OCI-M2 (cell line): ENCODE data around the gene NQO1.

ENCODE experiments used
- DNase-seq: peaks from one replicate; lab custom pipeline; 2025; ENCODE audit not compliant: unreplicated experiment; lab: John Stamatoyannopoulos, UW

NQO1 gene

DNA sequence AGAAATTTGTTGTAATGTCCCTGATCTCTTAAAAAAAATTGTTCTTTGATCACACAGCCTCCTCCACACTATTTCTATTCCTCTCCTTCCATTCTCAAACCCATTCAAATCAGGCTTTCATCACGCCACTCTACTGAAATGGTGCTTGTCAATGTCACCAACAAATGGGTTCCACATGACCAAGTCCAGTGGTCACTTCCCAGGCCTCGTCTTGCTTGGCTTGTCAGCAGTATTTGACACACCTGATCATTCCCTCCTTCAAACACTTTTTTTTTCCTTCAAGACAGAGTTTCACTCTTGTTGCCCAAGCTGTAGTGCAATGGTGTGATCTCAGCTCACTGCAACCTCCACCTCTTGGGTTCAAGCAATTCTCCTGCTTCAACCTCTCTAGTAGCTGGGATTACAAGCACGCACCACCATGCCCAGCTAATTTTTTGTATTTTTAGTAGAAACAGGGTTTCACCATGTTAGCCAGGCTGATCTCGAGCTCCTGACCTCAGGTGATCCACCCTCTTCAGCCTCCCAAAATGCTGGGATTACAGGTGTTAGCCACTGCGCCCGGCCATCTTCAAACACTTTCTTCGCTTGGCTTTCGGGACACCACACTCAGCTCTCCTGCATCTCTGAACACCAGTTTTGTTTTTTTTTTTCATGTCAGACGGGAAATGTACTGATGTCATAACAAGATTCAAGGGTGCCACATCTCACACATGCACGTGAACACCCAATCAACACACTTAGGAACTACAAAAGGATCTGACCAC, 18.3 kb downstream of the NQO1 start:
- DNase-seq: no peak

DNA sequence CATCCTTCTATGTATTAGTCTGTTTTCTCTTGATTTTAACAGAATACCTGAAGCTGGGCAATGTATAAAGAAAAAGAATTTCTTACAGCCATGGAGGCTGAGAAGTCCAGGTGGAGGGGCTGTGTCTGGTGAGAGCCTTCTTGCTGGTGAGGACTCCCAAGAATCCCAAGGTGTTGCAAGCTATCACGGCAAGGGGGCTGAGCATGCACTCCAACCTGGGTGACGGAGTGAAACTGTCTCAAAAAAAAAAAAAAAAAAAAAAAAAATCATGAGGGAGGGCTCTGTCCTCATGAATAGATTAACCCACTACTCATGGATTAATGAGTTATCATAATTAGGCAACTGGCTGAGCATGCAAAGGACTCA, 19.4 kb downstream of the NQO1 start:
- no peak for DNase-seq

DNA sequence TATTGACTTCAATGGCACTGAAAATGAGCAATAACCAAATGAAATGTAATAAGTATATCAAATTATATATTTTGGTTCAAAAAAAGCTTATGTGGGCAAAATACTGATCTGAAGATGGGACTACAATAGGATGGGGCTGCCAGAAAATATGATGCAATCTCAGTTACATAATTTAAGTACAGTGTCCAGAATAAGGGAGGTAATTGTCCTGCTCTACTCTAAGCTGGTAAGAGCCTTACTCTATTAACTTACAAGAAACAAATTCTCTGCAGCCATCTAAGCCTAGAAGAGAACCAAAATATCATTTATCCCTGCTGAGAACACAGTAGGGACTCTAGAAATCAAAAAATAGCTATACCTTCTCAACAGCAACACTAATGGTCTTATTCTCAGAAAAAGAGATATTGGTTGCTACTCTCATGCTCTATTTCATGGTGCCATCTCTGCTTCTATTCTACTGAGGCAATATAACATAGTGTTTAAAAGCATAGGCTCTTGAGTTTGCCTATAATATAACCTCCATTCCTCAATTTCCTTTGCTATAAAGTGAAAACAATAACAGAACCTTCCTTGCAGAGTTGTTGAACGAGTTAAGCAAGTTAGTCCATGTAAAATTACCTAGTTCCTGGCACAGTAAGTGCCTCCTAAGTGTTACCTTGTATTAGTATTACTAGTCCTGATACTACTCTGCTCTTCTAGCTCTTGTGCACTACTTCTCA, 19.9 kb downstream of the NQO1 start:
- no peak for DNase-seq

DNA sequence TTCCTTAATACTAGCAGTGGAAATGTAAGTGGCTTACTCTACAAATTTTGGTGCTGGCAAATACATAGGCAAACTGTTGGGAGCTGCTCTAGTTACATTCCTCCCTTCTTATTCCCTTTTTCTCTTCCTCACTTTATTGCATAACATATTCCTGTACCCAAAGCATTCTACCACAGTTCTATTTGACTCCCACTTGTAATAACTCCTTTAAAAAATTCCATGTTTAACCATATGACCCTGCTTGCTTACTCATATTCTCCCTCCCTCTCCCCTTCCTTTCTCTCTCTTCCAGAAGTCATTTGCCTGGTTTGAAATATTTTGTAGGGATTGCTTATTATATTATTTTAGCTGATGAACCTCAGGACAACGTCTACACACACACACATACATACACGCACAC, 22.7 kb downstream of the NQO1 start:
- no peak for DNase-seq

DNA sequence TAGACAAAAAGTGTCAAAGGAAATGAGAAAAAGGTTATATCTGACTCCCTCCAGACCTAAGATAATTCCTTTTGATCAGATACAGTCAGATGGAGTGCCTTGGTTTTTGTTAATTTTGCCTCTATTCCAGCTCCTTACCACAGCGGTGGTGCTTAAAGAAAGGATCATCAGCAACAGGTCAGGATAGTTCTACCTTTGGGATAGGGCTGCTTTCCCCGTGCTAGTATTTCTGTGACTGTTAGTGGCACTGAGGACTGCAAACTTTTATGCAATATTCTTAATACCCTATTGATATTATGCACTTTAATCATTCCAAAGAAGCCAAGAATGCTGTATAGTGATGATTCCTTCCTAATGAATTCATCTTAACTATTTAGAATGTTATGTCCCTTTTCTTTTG, 24.5 kb downstream of the NQO1 start:
- DNase-seq: no peak

DNA sequence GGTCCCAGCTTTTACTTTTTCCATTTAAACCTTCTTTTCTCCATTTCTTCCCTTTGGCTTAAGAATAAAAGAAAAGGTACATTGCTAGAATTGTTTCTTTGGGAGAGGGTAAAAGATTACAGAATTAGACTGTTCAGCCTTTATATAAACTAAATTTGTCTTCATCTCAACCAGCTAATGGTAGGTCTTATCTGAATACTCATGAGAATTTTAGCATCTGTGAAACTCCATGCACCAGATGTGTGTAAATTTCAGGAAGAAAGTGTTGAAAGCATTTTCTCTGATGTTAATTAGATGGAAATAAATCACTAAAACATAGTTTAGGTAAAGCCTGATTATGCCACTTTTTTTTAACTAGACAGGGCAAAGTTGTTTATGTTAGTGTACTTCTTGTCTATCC, 24.9 kb downstream of the NQO1 start:
- no peak for DNase-seq

DNA sequence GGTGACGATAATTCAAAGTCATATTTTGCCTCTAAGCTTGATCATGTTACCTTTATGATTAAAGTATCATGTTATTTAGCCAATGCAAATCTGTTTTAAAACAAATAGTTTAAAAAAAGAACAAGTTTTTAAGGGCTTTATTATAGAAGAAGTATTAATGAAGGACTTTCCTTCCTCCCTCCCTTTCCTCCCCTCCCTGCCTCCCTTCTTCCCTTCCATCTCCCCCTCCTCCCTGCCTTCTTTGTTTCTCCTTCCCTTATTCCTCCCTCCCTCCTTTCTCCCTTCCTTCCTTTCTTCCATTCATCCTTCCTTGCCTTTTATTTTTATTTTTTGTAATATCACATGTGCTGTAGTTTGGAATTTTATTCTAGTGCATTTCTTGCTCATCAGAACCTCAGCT, 26.4 kb downstream of the NQO1 start:
- no peak for DNase-seq

DNA sequence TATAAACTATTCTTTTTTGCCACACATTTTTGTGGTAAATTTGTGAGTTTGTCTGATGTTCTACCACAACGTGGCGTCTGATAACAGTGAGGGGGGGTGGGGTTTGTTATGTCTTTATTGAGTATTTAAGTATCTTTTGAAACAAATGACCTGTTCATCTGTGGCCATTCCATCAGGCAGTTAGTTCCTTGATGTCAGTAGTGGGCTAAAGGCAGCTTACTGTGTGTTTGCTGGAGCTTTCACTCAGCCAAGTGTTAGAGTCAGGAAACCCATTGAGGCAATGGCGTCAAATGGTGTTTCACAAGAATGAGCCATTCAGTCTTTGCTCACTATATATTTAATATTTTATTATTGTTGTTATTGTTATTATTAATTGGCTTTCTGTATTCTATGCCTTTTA, 28.0 kb downstream of the NQO1 start:
- DNase-seq: no peak

DNA sequence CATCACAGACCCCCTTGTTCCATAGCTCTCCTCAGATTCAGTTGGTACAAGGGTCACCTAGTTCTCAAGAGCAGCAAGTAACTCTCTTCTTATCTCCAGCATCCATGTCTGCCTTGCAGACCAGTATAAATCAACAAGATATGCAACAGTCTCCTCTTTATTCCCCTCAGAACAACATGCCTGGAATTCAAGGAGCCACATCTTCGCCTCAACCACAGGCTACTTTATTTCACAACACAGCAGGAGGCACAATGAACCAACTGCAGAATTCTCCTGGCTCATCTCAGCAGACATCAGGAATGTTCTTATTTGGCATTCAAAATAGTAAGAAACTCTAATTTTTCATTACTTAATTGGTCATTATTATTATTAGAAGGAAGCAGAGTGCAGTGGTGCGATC, 32.4 kb downstream of the NQO1 start:
- no peak for DNase-seq

DNA sequence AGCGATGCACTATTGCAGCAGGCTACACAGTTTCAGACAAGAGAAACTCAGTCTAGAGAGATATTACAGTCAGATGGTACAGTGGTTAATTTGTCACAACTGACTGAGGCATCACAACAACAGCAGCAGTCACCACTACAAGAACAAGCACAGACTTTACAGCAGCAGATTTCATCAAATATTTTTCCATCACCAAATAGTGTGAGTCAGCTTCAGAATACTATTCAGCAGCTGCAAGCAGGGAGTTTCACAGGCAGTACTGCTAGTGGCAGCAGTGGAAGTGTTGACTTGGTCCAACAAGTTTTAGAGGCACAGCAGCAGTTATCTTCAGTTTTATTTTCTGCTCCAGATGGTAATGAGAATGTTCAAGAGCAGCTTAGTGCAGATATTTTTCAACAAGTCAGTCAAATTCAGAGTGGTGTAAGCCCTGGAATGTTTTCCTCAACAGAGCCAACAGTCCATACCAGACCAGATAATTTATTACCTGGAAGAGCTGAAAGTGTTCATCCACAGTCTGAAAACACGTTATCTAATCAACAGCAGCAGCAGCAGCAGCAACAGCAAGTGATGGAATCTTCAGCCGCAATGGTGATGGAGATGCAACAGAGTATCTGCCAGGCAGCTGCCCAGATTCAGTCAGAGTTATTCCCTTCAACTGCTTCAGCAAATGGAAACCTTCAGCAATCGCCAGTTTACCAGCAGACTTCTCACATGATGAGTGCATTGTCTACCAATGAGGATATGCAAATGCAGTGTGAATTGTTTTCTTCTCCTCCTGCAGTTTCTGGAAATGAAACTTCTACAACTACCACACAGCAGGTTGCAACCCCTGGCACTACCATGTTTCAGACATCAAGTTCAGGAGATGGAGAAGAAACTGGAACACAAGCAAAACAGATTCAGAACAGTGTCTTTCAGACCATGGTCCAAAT, 34.1 kb downstream of the NQO1 start:
- DNase-seq: no peak

DNA sequence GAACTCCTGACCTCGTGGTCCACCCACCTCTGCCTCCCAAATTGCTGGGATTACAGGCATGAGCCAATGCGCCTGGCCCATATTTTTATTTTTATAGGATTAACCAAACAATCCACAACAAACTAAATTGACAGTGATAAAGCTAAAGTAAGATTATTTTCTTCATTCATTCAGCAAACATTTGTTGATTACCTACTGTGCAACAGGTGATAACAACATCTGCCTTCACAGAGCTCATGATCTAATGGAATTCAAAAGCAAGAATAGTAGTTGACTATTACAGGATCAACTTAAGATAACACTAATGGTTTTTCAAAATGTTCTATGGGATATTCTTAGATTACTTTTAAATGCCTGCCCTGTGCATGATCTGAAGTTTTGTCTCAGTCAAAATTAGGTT, 37.8 kb downstream of the NQO1 start:
- no peak for DNase-seq

DNA sequence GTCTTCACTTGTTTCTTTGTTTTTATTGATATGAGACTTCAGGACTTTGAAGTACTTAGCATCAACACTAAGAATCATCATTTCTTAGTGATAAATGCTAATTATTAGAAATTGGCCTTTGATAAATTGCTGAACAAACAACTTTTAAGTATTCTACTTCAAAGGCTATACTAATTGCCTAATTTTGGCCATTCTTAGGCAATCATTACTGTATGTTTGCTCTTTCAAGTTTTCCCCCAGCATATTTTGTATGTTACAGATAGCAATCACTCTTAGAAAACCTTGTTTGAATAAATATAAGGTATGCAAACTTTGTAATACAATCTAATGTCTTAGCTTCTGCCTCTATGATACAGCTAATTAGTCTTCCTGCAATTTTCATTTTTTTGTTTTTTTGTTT, 46.0 kb downstream of the NQO1 start:
- no peak for DNase-seq

DNA sequence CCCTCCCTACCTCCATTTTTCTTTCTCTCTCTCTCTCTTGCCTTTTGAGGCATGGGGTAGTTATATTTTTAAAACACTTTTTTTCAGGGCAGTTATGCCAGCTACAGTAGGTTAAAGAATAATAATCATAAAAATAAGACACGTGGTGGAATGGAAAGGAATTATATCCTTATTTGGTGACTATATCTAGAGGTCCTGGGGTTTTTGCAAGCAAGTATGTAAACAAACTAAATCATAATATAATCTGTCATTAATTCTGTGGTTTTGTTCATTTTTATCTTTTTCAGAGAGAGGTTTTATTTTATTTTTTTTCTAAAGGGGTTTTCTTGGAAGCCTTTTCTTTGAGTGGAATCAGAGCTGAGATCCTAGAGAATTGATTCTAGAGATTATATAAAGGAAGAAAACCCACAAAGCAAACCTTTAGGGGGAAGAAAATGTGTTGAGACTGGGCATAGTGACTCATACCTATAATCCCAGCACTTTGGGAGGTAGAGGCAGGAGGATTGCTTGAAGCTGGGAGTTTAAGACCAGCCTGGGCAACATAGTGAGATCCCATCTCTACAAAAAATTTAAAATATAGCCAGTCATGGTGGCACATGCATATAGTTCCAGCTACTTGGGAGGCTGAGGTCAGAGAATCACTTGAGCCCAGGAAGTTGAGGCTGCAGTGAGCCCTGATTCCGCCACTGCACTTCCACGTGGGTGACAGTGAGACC, 53.2 kb downstream of the NQO1 start:
- no peak for DNase-seq

DNA sequence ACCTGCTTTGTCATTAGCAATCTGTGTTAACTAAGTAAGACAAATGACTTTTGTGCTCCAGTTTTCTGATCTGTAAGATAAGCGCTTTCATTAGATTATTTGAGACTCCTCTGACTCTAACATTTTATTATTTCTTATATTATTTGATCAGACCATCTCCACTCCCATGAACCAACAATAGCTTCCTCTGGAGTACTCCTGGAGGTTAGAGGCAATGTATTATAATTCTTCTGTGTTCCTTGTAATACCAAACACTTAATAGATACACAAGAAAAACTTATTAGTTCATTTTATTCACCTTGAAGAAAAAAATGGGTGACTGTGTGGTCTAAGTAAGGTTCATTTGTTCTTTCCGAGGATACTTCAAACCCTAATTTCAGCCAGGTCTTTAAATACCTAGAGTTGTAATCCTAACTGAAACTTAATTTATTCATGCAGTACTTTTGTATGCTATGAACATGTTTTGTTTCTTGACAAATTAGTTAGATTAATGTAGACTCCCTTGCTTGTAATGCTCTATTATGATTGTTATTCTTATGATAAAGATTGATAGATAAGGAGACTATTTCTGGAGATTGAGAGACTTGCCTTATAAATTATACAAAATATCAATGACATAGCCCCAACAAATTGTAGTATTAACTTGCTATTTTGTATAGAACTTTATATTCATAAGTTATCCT, 53.9 kb downstream of the NQO1 start:
- DNase-seq: no peak

DNA sequence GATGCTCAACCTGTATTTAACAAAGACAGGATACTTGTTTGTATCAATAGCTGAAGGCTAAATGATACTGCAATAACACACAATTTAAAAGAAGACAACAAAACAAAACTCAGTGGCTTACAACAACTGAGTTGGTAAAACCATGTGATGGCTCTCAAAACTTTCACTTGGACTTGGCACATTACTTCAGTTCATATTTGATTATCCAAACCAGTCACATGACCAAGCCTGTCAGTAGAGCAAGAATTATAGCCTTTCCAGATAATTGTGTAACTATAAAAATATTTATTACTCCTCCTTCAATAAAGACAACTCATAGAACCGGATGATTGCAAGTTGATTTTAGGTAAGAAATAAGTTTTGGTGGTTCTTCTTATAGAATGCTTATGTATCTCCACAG, 56.8 kb downstream of the NQO1 start:
- DNase-seq: no peak

DNA sequence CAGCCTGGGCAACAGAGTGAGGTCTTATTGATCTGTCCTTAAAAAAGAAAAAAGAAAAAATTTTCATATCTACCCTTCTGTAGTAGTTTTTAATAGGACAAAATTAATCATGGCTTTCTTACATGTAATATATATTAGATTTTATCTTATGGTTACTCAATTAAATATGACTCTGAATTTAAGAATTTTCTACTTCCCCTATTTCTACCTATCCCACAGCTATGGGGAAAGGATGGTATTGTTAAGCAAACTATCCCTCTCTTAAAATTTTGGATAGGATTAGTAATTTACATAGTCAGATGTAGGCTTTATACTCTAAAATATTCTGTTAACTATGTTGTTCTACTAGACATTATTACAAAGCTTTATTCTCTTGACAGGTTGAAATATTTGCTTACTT, 62.5 kb downstream of the NQO1 start:
- no peak for DNase-seq

DNA sequence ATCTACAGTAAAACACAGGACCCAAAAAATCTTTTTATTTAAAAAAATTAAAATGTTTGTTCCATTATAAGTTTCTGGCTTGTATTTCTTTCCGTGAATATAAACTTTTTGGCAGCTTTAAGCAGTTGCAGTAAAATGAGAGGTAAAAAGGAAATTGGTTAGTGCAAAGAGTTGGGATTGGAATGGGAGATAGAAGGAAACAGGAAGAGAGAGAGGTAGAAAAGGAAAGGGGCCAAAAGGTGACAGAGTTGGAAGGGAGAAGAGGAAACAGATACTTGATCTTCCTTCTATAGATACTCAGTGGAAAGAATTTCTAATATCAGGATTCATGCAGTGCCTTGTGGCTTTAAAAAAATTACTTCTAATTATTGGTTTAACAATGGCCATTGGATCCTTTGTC, 63.5 kb downstream of the NQO1 start:
- DNase-seq: no peak

DNA sequence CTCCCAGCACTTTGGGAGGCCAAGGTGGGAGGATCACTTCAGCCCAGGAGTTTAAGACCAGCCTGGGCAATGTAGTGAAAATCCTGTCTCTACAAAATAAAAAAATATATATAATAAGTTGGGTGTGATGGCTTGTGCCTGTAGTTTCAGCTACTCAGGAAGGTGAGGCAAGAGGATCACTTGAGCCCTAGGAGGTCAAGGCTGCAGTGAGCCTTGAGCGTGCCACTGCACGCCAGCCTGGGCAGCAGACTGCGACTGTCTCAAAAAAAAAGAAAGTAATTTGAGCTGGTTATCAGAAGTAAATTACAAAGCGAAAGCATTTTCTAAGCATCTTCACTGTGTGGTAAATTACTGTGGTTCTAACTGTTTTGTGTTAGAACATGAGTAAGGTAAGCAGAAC, 66.2 kb downstream of the NQO1 start:
- no peak for DNase-seq
